Ascending aorta (tissue), 2 donors: ENCODE data around the gene RTL3. TPM values are rescaled to one million over a fixed set of nuclear protein-coding genes. Genes with fewer than 3 reads are reported as not detected.
"Not testable (repeated sequence)": the region's sequence is repeated elsewhere in the genome, so short reads cannot be mapped to it uniquely, and the experiment has no call there.

ENCODE experiments used
- DNase-seq, 2 donors: peaks; one replicate each; pipeline ENCODE4 v3.0.0-alpha.2; 2019; ENCODE audit warnings: low spot score in 2 of 2
- H3K27ac ChIP-seq, 2 donors: fragments of 200-600 bp; sonication (generic); one replicate each; pipeline ENCODE4 v1.5.1; 2016 to 2017; ENCODE audit warnings: mild to moderate bottlenecking in 1 of 2
- H3K27me3 ChIP-seq: fragments of 200-600 bp; sonication (generic); one replicate; pipeline ENCODE4 v1.5.1; 2017
- H3K36me3 ChIP-seq, 2 donors: fragments of 200-600 bp; sonication (generic); one replicate each; pipeline ENCODE4 v1.5.1; 2016
- H3K4me1 ChIP-seq, 2 donors: fragments of 200-600 bp; sonication (generic); one replicate each; pipeline ENCODE4 v1.5.1; 2016 to 2017; ENCODE audit warnings: mild to moderate bottlenecking in 1 of 2
- H3K4me3 ChIP-seq, 2 donors: fragments of 200-600 bp; sonication (generic); one replicate each; pipeline ENCODE4 v1.5.1; 2016 to 2017; ENCODE audit warnings: mild to moderate bottlenecking in 1 of 2
- H3K9me3 ChIP-seq, 2 donors: fragments of 200-600 bp; sonication (generic); one replicate each; pipeline ENCODE4 v1.5.1; 2016
- intact Hi-C: fragments of 100-400 bp; cut with DNase I; formaldehyde crosslinking; loops from one replicate; pipeline ENCODE4 v1.15.1; 2023
- total RNA-seq: library from RNA; depleted of rRNA; stranded (reverse); fragments of >200 nt; gene quantifications from one replicate; pipeline ENCODE4 v1.1.0, GENCODE V29; 2016
- TF ChIP-seq, protein P1 (sequence below), 3 experiments: fragments of 200-600 bp in 2 of 3; fragments of 450-650 bp in 1 of 3; sonication (generic) in 2 of 3; IDR thresholded peaks; one replicate each; pipeline ENCODE4 v1.5.1; 2016 to 2019; ENCODE audit warnings: antibody characterized with exemption in 3 of 3, mild to moderate bottlenecking in 1 of 3, moderate library complexity in 1 of 3

Gene RTL3
- total RNA-seq, 1 donor from 2014 or later = not detected

- H3K27me3 ChIP-seq = no peaks in the 10 kb centered on the region
- H3K36me3 ChIP-seq = no peaks in the 10 kb centered on the region
- H3K4me3 ChIP-seq = no peak overlapping the region
- intact Hi-C loops = no loop called here
- TF ChIP-seq, protein P1, sequence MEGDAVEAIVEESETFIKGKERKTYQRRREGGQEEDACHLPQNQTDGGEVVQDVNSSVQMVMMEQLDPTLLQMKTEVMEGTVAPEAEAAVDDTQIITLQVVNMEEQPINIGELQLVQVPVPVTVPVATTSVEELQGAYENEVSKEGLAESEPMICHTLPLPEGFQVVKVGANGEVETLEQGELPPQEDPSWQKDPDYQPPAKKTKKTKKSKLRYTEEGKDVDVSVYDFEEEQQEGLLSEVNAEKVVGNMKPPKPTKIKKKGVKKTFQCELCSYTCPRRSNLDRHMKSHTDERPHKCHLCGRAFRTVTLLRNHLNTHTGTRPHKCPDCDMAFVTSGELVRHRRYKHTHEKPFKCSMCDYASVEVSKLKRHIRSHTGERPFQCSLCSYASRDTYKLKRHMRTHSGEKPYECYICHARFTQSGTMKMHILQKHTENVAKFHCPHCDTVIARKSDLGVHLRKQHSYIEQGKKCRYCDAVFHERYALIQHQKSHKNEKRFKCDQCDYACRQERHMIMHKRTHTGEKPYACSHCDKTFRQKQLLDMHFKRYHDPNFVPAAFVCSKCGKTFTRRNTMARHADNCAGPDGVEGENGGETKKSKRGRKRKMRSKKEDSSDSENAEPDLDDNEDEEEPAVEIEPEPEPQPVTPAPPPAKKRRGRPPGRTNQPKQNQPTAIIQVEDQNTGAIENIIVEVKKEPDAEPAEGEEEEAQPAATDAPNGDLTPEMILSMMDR (IDR thresholded peaks at IDR 0.05) = no peak
- no peaks in the 10 kb centered on the region for H3K4me1 ChIP-seq
- no peak overlapping the region for H3K27ac ChIP-seq
- no peak for DNase-seq
- H3K9me3 ChIP-seq = no peaks in the 10 kb centered on the region
Measured at GRCh38 chrX:78643096-78643495, 16.0 kb downstream of the RTL3 start.

DNA sequence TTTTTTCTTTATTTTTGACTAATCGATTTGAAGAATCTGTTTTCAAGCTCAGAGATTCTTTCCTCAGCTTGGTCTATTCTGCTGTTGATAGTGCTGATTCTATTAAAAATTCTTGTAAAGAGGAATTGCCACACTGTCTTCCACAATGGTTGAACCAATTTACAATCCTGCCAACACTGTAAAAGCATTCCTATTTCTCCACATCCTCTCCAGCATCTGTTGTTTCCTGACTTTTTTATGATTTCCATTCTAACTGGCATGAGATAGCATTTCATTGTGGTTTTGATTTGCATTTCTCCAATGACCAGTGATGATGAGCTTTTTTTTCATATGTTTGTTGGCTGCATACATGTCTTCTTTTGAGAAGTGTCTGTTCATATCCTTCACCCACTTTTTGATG, 23.0 kb downstream of the RTL3 start:
- DNase-seq, H3K4me3 ChIP-seq, H3K9me3 ChIP-seq, H3K4me1 ChIP-seq, H3K36me3 ChIP-seq, H3K27me3 ChIP-seq, H3K27ac ChIP-seq, intact Hi-C loops: not testable (repeated sequence)

GRCh38 chrX:78624962-78625909, 33.9 kb downstream of the RTL3 start:
- no peak for DNase-seq
- TF ChIP-seq, protein P1 (IDR thresholded peaks at IDR 0.05) = no peak
- H3K27ac ChIP-seq = no peak overlapping the region
- no peaks in the 10 kb centered on the region for H3K36me3 ChIP-seq
- no peak overlapping the region for H3K4me3 ChIP-seq
- H3K9me3 ChIP-seq = peaks cover 0 to 6% of the 10 kb centered on the region in 2 donors
- no peaks in the 10 kb centered on the region for H3K4me1 ChIP-seq
- intact Hi-C loops = no loop called here
- H3K27me3 ChIP-seq = no peaks in the 10 kb centered on the region

DNA sequence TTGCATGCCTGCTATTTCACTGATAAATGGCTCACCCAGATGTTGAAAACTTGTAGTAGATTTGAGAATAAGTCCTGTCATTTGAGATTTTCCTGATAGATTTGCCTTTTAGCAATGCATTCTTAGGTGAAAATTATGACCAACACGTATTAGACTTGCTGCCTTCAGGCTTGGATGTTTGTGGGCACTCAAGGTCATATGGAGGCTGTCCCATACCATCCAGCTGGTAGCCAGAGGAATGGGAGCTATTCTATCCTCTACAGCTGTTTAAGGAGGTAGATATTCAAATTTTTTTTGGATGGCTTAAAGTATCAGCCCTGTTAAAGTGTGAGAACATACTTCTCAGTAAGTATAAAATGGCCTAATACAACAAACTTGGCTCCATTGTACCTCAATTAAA, 34.7 kb downstream of the RTL3 start:
- TF ChIP-seq, protein P1 (IDR thresholded peaks at IDR 0.05) = no peak
- H3K4me3 ChIP-seq = no peak overlapping the region
- no peak for DNase-seq
- H3K36me3 ChIP-seq = no peaks in the 10 kb centered on the region
- H3K27me3 ChIP-seq = no peaks in the 10 kb centered on the region
- H3K27ac ChIP-seq = no peak overlapping the region
- intact Hi-C loops = no loop called here
- H3K9me3 ChIP-seq = peaks cover 0 to 6% of the 10 kb centered on the region in 2 donors
- no peaks in the 10 kb centered on the region for H3K4me1 ChIP-seq

GRCh38 chrX:78622831-78623230, 36.3 kb downstream of the RTL3 start:
- Histone ChIP-seq H3K4me3 (no peak overlapping the region), H3K9me3 (peaks cover 0 to 6% of the 10 kb centered on the region in 2 donors), H3K27ac (no peak overlapping the region), H3K27me3 (no peaks in the 10 kb centered on the region), H3K4me1 (no peaks in the 10 kb centered on the region), H3K36me3 (no peaks in the 10 kb centered on the region)
- DNase-seq = no peak
- TF ChIP-seq, protein P1 (IDR thresholded peaks at IDR 0.05) = no peak
- intact Hi-C loops = no loop called here

GRCh38 chrX:78619834-78620233, 39.3 kb downstream of the RTL3 start:
- intact Hi-C loops = no loop called here
- H3K4me1 ChIP-seq = no peaks in the 10 kb centered on the region
- TF ChIP-seq, protein P1 (IDR thresholded peaks at IDR 0.05) = no peak
- no peaks in the 10 kb centered on the region for H3K27me3 ChIP-seq
- no peak overlapping the region for H3K4me3 ChIP-seq
- H3K36me3 ChIP-seq = no peaks in the 10 kb centered on the region
- H3K9me3 ChIP-seq = no peaks in the 10 kb centered on the region
- no peak overlapping the region for H3K27ac ChIP-seq
- no peak for DNase-seq
